Brain microvascular endothelial cell (primary cell): Measurements from ENCODE around the gene CDADC1.

Experiments
- DNase-seq: peaks from one replicate; pipeline ENCODE4 v3.0.0-alpha.2; 2020
- H3K27ac ChIP-seq: fragments of 250-450 bp; sonication (Bioruptor Pico); 2 replicates; pipeline ENCODE4 v1.5.1; 2020; ENCODE audit warnings: mild to moderate bottlenecking, moderate library complexity
- H3K27me3 ChIP-seq: fragments of 250-450 bp; sonication (Bioruptor Pico); replicated peaks from 2 replicates; pipeline ENCODE4 v1.5.1; 2020; ENCODE audit warnings: mild to moderate bottlenecking
- H3K36me3 ChIP-seq: fragments of 250-450 bp; sonication (Bioruptor Pico); replicated peaks from 2 replicates; pipeline ENCODE4 v1.5.1; 2020; ENCODE audit warnings: mild to moderate bottlenecking
- H3K4me3 ChIP-seq: 2 replicates; pipeline ENCODE4 v1.5.1; 2011; ENCODE audit warnings: low read depth, mild to moderate bottlenecking, control low read depth, low read length, moderate library complexity
- CTCF ChIP-seq: IDR thresholded peaks from 2 replicates; pipeline ENCODE4 v1.5.1; 2011; ENCODE audit warnings: low read depth, mild to moderate bottlenecking, moderate library complexity, low read length, control low read depth, inconsistent platforms; ENCODE audit errors: missing control alignments
- in situ Hi-C: cut with HindIII; loops from 2 replicates; pipeline ENCODE4 v1.10.0; 2017; ENCODE audit warnings: low sequenced_read_pairs, low pct_ligation_motif_present

The CDADC1 gene

GRCh38 chr13:49330546-49330864 is 82.8 kb downstream of the CDADC1 start:
- no peaks in the 10 kb centered on the region for H3K27me3 ChIP-seq
- H3K27ac ChIP-seq = no peak overlapping the region
- in situ Hi-C loops = no loop called here
- TF ChIP-seq CTCF = no peak
- no peaks in the 10 kb centered on the region for H3K36me3 ChIP-seq
- no peak for DNase-seq
- no peak overlapping the region for H3K4me3 ChIP-seq

GRCh38 chr13:49336655-49337054 is 88.9 kb downstream of the CDADC1 start:
- Histone ChIP-seq H3K27me3 (no peaks in the 10 kb centered on the region), H3K4me3 (no peak overlapping the region), H3K27ac (no peak overlapping the region), H3K36me3 (no peaks in the 10 kb centered on the region)
- in situ Hi-C loops = no loop called here
- no peak for DNase-seq
- TF ChIP-seq CTCF = no peak

GRCh38 chr13:49340161-49340560 is 92.4 kb downstream of the CDADC1 start:
- in situ Hi-C loops = no loop called here
- no peak for DNase-seq
- no peak for TF ChIP-seq CTCF
- no peaks in the 10 kb centered on the region for H3K27me3 ChIP-seq
- no peak overlapping the region for H3K4me3 ChIP-seq
- no peak overlapping the region for H3K27ac ChIP-seq
- H3K36me3 ChIP-seq = no peaks in the 10 kb centered on the region

- Histone ChIP-seq H3K36me3 (no peaks in the 10 kb centered on the region), H3K4me3 (no peak overlapping the region), H3K27ac (no peak overlapping the region), H3K27me3 (no peaks in the 10 kb centered on the region)
- no peak for DNase-seq
- in situ Hi-C loops = no loop called here
- no peak for TF ChIP-seq CTCF
Observed at GRCh38 chr13:49341517-49341916, 93.8 kb downstream of the CDADC1 start.

GRCh38 chr13:49341941-49342340 is 94.2 kb downstream of the CDADC1 start:
- no peak for TF ChIP-seq CTCF
- in situ Hi-C loops = no loop called here
- no peak for DNase-seq
- Histone ChIP-seq H3K4me3 (no peak overlapping the region), H3K27ac (no peak overlapping the region), H3K27me3 (no peaks in the 10 kb centered on the region), H3K36me3 (no peaks in the 10 kb centered on the region)

GRCh38 chr13:49342454-49342853 is 94.7 kb downstream of the CDADC1 start:
- H3K4me3 ChIP-seq = no peak overlapping the region
- in situ Hi-C loops = no loop called here
- H3K27me3 ChIP-seq = no peaks in the 10 kb centered on the region
- H3K27ac ChIP-seq = no peak overlapping the region
- DNase-seq = no peak
- TF ChIP-seq CTCF = no peak
- H3K36me3 ChIP-seq = no peaks in the 10 kb centered on the region
